Bronchial epithelial cell (primary cell): ENCODE results near the gene RHEB. TPM values are rescaled to one million over a fixed set of nuclear protein-coding genes. Genes with fewer than 3 reads are reported as not detected.

Source experiments
- DNase-seq: peaks from one replicate; pipeline ENCODE4 v3.0.0-alpha.2; 2010; ENCODE audit warnings: low read depth
- FAIRE-seq: peaks from 2 replicates; lab custom pipeline; 2011; peaks lifted over from hg19 to GRCh38; lab: Jason Lieb, UNC
- H3K27me3 ChIP-seq: 2 replicates; pipeline ENCODE4 v1.5.1; 2011; ENCODE audit warnings: low read length; ENCODE audit not compliant: control insufficient read depth, insufficient read depth
- H3K36me3 ChIP-seq: 2 replicates; pipeline ENCODE4 v1.5.1; 2011; ENCODE audit warnings: low read length; ENCODE audit not compliant: control insufficient read depth, insufficient read depth
- H3K4me3 ChIP-seq: 2 replicates; pipeline ENCODE4 v1.5.1; 2011; ENCODE audit warnings: mild to moderate bottlenecking, low read depth, low read length, control low read depth
- total RNA-seq: library from RNA; depleted of rRNA; stranded (reverse); fragments of >200 nt; gene quantifications from 2 replicates; pipeline ENCODE4 v1.2.1, GENCODE V29; 2014
- TF ChIP-seq, protein P1 (sequence below): IDR thresholded peaks from 2 replicates; pipeline ENCODE4 v1.5.1; 2011; ENCODE audit warnings: mild to moderate bottlenecking, moderate library complexity, low read length, control low read depth, inconsistent platforms; ENCODE audit not compliant: insufficient read depth, severe bottlenecking

RHEB gene
- total RNA-seq, 1 donor from 2014 or later = 68.7 TPM

DNA sequence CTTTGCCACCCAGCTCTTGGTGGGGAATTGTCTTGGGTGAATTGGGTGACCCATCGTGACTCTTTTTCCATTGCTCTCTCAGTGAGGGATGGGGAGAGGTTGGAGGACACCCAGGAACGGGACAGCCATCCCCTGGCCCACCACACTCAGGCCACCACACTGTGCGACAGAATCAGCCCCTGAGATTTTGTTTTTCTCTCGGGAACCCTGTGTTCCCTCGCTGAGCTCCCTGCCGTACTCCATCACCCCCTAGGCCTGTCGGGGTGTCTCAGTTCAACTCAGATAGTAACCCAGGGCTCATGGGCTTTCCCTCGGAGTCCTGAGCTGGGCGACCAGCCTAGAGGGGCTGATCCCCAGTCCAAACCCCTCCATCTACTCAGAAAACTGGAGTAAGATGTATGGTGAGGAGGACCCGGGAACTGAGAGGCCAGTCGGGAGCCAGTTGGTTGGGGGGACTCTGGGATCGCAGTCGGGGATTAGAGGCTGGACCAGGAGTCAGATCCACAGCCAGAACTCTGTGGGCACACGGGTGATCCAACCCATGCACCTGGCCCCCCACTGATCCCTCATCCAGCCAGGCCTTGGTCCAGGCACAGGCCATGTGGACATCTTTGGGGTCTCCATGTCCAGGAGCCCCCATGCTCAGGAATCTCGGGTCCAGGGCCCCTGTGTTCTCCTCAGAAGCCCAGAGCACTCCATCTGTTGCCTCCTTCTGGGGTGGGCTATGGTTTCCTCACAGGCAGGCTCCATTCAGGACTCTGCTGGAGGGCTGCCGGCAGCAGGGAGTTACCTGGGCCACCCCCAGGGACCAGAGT lies 89.1 kb downstream of the RHEB start:
- TF ChIP-seq, protein P1, sequence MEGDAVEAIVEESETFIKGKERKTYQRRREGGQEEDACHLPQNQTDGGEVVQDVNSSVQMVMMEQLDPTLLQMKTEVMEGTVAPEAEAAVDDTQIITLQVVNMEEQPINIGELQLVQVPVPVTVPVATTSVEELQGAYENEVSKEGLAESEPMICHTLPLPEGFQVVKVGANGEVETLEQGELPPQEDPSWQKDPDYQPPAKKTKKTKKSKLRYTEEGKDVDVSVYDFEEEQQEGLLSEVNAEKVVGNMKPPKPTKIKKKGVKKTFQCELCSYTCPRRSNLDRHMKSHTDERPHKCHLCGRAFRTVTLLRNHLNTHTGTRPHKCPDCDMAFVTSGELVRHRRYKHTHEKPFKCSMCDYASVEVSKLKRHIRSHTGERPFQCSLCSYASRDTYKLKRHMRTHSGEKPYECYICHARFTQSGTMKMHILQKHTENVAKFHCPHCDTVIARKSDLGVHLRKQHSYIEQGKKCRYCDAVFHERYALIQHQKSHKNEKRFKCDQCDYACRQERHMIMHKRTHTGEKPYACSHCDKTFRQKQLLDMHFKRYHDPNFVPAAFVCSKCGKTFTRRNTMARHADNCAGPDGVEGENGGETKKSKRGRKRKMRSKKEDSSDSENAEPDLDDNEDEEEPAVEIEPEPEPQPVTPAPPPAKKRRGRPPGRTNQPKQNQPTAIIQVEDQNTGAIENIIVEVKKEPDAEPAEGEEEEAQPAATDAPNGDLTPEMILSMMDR = no peak
- DNase-seq (no peak), FAIRE-seq (no peak)
- Histone ChIP-seq H3K4me3 (no peak overlapping the region), H3K36me3 (no peaks in the 10 kb centered on the region), H3K27me3 (no peaks in the 10 kb centered on the region)

DNA sequence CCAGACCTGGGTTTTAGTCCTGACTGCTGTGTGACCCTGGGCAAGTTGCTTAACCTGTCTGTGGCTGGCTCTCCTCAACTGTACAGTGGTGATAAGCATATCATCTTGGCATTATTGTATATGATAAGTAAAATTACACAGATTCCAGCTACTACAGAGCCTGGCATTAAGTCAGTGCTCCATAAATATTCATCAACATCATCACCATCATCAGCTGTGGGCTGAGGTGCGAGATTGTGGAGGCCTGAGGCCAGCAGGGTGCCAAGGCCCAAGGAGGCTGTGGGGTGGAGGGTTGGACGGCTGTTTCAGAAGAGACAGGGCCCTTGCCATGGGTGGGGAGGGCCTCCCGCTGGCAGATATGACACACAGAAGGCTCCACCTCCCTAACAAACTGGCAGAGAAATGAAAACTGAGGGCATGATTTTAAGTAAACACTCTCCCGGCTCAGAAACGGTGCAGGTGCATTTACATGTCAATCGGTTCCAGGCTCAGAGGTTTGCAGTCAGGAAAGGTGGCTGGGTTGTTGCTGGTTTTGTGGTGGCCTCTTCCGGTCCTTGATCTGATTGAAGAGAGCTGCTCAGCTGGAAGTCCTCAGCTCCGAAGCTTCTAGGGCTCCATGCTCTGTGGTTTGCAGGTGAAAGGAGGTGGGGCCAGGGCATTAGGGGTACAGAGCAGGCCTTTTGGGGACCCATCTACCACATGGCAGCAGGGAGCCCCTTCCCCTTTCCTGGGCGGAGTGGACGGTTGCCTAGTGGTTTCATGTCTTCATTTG lies 89.9 kb downstream of the RHEB start:
- Histone ChIP-seq H3K27me3 (no peaks in the 10 kb centered on the region), H3K36me3 (no peaks in the 10 kb centered on the region), H3K4me3 (no peak overlapping the region)
- no peak for FAIRE-seq
- peak; percentile 25 for DNase-seq
- TF ChIP-seq, protein P1 = no peak

DNA sequence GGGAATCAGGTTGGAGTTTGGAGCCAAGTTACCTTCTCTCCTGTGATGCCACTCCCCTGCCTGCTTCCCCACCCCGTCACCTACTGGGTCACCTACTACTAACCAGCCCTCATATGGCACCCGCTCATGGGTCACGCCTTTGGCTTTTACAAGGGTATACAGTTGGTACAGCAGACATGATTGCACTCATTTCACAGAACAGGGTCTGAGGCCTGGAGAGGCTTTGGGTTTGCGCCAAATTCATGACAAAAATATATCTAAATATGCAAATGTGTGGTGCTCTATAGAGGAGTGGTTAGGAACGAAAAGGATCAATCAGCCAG lies 90.5 kb downstream of the RHEB start:
- Histone ChIP-seq H3K4me3 (no peak overlapping the region), H3K27me3 (no peaks in the 10 kb centered on the region), H3K36me3 (no peaks in the 10 kb centered on the region)
- FAIRE-seq = no peak
- DNase-seq = no peak
- TF ChIP-seq, protein P1 = no peak

DNA sequence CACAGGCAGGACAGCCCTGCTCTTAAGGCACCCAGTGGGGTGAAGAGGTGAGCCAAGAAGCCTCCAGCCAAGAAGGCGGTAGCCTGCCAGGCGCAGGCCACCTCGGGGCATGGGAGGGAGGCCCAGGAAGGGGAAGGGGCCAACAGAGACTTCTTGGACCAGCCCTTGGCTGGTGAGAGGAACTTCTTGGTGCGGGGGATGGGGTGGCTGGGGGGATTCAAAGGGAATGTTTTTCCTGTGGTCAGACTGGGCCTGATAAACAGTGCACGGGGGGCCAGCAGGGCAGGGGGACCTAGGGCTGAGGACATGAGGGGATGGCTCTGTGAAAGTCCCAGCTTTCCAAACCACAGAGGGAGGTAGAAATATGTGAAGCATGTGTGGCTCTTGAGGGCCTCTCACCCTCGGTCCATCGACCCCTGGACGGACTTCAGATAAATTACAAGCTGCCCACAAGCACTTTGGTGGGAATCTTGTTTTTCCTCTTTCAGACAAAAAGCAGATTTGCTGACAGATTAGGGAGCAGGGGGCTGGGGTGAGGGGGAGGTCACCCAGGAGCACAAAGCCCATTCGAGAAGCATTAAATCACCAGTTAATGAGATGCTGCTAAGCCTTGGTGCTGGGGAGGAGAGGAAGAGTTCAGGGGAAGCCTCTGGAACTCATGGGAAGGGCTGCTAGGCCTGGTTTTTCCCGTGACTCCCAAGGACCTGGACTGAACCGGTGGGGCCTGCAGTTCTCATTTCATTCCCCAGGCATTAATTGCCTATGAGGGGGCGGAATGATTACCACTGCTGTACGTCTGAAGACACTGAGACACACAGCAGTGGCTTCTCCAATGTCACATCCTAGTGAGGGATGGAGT lies 91.1 kb downstream of the RHEB start:
- DNase-seq (no peak), FAIRE-seq (no peak)
- Histone ChIP-seq H3K36me3 (no peaks in the 10 kb centered on the region), H3K4me3 (no peak overlapping the region), H3K27me3 (no peaks in the 10 kb centered on the region)
- TF ChIP-seq, protein P1 = no peak

DNA sequence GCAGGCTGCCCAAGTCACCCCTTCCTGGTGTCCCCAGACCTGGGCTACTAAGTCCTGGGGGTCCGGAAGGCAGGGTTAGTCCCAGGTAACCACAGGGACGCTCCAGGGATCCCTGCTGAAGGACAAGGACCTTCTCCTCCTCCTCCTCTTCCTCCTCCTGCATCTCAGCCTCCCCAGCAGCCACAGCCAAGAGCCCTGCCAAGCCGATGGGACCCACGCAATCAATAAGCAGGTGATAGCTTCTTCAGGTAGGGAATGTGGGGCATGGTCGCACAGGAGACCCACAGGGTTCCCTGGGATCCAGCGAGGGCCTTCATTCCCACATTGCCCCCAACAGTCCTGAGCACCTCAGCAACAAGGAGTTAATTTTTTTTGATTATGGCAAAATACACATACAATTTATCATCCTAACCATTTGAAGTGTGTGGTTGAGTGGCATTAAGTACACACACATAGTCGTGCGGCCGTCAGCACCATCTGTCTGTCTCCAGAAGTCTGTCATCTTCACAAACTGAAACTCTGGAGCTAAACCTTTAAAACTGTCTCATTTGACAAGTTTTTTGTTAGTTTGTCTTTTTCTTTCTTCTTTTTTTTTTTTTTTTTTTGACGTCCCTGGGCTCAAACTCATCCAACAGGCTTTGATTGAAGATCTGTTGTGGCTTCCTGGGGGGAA lies 91.9 kb downstream of the RHEB start:
- no peak for FAIRE-seq
- TF ChIP-seq, protein P1 = no peak
- no peak overlapping the region for H3K4me3 ChIP-seq
- DNase-seq = no peak
- H3K27me3 ChIP-seq = peaks cover 2% of the 10 kb centered on the region
- H3K36me3 ChIP-seq = no peaks in the 10 kb centered on the region
